Panc1 (cell line): Measurements from ENCODE around the gene ATP13A2. TPM values are rescaled to one million over a fixed set of nuclear protein-coding genes. Genes with fewer than 3 reads are reported as not detected.

ENCODE experiments used
- ATAC-seq: fragments of 200-7000 bp; cut with Tn5 transposase; 2 replicates; pipeline ENCODE4 v1.9.1; 2020; ENCODE audit warnings: mild to moderate bottlenecking, moderate library complexity
- BruUV-seq: library from RNA; stranded (reverse); fragments of 400-500 nt; replicated peaks from 2 replicates; lab custom pipeline; 2021; lab: Mats Ljungman, UMichigan
- CTCF ChIA-PET: fragments of 300-600 bp; sonication (Branson Sonifier 250); formaldehyde crosslinking; loops from one replicate; lab custom pipeline; 2022; ENCODE audit warnings: antibody characterized with exemption; lab: Charles Lee
- POLR2A ChIA-PET: fragments of 300-600 bp; sonication (Branson Sonifier 250); formaldehyde crosslinking; loops from one replicate; lab custom pipeline; 2022; ENCODE audit warnings: antibody characterized with exemption; lab: Charles Lee
- DNase-seq: peaks from one replicate; pipeline ENCODE4 v3.0.0-alpha.2; 2010; ENCODE audit warnings: low read depth, low spot score
- H3K27ac ChIP-seq: 2 replicates; pipeline ENCODE4 v1.5.1; 2011; ENCODE audit warnings: mild to moderate bottlenecking, low read length, inconsistent platforms
- H3K27me3 ChIP-seq: fragments of 200-500 bp; sonication (Bioruptor generic); 2 replicates; pipeline ENCODE4 v1.6.0; 2014; ENCODE audit warnings: low read length, inconsistent platforms; ENCODE audit not compliant: control insufficient read depth, insufficient read depth
- H3K36me3 ChIP-seq: fragments of 200-500 bp; sonication (Bioruptor generic); 2 replicates; pipeline ENCODE4 v1.5.1; 2014; ENCODE audit warnings: inconsistent platforms, mild to moderate bottlenecking, low read length, moderate library complexity; ENCODE audit not compliant: control insufficient read depth, insufficient read depth
- H3K4me1 ChIP-seq: 2 replicates; pipeline ENCODE4 v1.5.1; 2011; ENCODE audit warnings: inconsistent platforms, mild to moderate bottlenecking, low read length, moderate library complexity; ENCODE audit not compliant: control insufficient read depth, insufficient read depth
- H3K4me3 ChIP-seq, 2 experiments: 2 replicates each; pipeline ENCODE4 v1.5.1; 2011 to 2012; ENCODE audit warnings: low read depth in 2 of 2, low read length in 2 of 2, mild to moderate bottlenecking in 2 of 2, inconsistent platforms in 1 of 2, moderate library complexity in 1 of 2
- H3K9me3 ChIP-seq: fragments of 200-500 bp; sonication (Bioruptor generic); 2 replicates; pipeline ENCODE4 v1.5.1; 2014; ENCODE audit warnings: low read depth, mild to moderate bottlenecking, inconsistent platforms, low read length, moderate library complexity; ENCODE audit not compliant: control insufficient read depth, insufficient read depth
- POLR2AphosphoS5 ChIP-seq: IDR thresholded peaks from 2 replicates; pipeline ENCODE4 v1.6.1; 2012; ENCODE audit warnings: mild to moderate bottlenecking, low read depth, low read length, moderate library complexity
- SIN3A ChIP-seq: IDR thresholded peaks from 2 replicates; pipeline ENCODE4 v1.6.1; 2012; ENCODE audit warnings: low read depth, mild to moderate bottlenecking, low read length, moderate library complexity, borderline replicate concordance; ENCODE audit not compliant: insufficient read depth
- TCF7L2 ChIP-seq: IDR thresholded peaks from 2 replicates; pipeline ENCODE4 v1.6.1; 2011; ENCODE audit warnings: mild to moderate bottlenecking, low read depth, low read length, inconsistent platforms
- in situ Hi-C: cut with HindIII; loops from 2 replicates; pipeline ENCODE4 v1.10.0; 2016; ENCODE audit warnings: low sequenced_read_pairs, low pct_unique_long_range_greater_than_20kb
- intact Hi-C: fragments of 100-400 bp; cut with micrococcal nuclease; formaldehyde crosslinking; loops from one replicate; pipeline ENCODE4 v1.10.0; 2022; ENCODE audit not compliant: unreplicated experiment
- total RNA-seq: library from RNA; stranded (reverse); gene quantifications from one replicate; pipeline ENCODE4 v1.2.1, GENCODE V29; 2021; ENCODE audit not compliant: unreplicated experiment
- TF ChIP-seq, protein P1 (sequence below): fragments of 450-650 bp; IDR thresholded peaks from 2 replicates; pipeline ENCODE4 v1.5.1; 2017; ENCODE audit warnings: mild to moderate bottlenecking
- TF ChIP-seq, protein P2 (sequence below), 2 experiments: IDR thresholded peaks; 2 replicates each; pipeline ENCODE4 v1.6.1; 2011 to 2012; ENCODE audit warnings: low read depth in 2 of 2, control low read depth in 1 of 2, low read length in 1 of 2, mild to moderate bottlenecking in 1 of 2, moderate library complexity in 1 of 2; ENCODE audit not compliant: insufficient read depth in 1 of 2

The ATP13A2 gene
- total RNA-seq, 1 experiment from 2014 or later, result 49.9 TPM

DNA sequence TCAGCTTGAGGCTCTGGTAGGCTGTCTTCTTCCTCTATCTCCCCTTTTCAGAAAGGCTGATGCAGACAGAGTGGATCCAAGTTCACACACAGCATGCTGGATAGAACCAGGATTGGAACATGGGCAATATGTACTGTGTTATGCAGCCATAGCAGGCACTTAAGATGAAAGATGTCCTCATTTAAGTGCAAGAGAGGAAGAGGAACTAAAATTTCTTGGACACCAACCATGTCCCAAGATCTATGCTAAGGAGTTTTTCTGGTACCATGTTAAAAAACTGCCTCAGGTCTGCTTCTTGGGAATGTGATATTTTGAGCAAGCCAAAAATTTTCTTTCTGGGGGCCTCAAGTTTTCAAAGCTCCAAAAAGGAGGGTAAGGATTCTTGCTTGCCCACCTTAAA is 40.9 kb upstream of the ATP13A2 start:
- ChIA-PET POLR2A (no interaction called here), CTCF (no interaction called here)
- Histone ChIP-seq H3K9me3 (no peaks in the 10 kb centered on the region), H3K4me3 (peak overlapping the region; percentile 91 to 100), H3K4me1 (peaks cover 12% of the 10 kb centered on the region), H3K36me3 (peaks cover 18% of the 10 kb centered on the region), H3K27ac (peak overlapping the region; percentile 93), H3K27me3 (no peaks in the 10 kb centered on the region)
- no TSS peak for BruUV-seq
- in situ Hi-C loops (no loop called here), intact Hi-C loops (no loop called here)
- DNase-seq (no peak), ATAC-seq (no peak)
- TF ChIP-seq POLR2AphosphoS5 (no peak), SIN3A (no peak), TCF7L2 (no peak)
- TF ChIP-seq, protein P1, sequence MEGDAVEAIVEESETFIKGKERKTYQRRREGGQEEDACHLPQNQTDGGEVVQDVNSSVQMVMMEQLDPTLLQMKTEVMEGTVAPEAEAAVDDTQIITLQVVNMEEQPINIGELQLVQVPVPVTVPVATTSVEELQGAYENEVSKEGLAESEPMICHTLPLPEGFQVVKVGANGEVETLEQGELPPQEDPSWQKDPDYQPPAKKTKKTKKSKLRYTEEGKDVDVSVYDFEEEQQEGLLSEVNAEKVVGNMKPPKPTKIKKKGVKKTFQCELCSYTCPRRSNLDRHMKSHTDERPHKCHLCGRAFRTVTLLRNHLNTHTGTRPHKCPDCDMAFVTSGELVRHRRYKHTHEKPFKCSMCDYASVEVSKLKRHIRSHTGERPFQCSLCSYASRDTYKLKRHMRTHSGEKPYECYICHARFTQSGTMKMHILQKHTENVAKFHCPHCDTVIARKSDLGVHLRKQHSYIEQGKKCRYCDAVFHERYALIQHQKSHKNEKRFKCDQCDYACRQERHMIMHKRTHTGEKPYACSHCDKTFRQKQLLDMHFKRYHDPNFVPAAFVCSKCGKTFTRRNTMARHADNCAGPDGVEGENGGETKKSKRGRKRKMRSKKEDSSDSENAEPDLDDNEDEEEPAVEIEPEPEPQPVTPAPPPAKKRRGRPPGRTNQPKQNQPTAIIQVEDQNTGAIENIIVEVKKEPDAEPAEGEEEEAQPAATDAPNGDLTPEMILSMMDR, result no peak
- TF ChIP-seq, protein P2, sequence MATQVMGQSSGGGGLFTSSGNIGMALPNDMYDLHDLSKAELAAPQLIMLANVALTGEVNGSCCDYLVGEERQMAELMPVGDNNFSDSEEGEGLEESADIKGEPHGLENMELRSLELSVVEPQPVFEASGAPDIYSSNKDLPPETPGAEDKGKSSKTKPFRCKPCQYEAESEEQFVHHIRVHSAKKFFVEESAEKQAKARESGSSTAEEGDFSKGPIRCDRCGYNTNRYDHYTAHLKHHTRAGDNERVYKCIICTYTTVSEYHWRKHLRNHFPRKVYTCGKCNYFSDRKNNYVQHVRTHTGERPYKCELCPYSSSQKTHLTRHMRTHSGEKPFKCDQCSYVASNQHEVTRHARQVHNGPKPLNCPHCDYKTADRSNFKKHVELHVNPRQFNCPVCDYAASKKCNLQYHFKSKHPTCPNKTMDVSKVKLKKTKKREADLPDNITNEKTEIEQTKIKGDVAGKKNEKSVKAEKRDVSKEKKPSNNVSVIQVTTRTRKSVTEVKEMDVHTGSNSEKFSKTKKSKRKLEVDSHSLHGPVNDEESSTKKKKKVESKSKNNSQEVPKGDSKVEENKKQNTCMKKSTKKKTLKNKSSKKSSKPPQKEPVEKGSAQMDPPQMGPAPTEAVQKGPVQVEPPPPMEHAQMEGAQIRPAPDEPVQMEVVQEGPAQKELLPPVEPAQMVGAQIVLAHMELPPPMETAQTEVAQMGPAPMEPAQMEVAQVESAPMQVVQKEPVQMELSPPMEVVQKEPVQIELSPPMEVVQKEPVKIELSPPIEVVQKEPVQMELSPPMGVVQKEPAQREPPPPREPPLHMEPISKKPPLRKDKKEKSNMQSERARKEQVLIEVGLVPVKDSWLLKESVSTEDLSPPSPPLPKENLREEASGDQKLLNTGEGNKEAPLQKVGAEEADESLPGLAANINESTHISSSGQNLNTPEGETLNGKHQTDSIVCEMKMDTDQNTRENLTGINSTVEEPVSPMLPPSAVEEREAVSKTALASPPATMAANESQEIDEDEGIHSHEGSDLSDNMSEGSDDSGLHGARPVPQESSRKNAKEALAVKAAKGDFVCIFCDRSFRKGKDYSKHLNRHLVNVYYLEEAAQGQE (IDR thresholded peaks at IDR 0.05; ENCODE audit: insufficient read depth in 1 of 2, low read depth in 2 of 2, low read length in 1 of 2), result no peak

DNA sequence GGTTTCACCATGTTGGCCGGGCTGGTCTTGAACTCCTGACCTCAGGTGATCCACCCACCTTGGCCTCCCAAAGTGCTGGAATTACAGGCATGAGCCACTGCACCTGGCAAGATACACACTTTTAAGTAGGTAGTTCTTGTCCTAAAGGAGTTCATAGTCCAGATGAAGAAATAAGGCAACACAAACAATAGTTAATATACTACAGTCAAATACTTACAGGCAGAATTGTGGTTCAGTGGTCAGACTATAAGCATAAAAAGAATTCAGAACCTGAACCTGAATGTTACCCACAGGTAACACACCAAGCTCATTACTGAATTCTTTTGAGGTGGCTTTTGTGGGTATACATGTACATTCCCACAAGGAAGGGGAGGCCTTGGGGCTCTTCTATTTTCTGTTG is 40.3 kb upstream of the ATP13A2 start:
- no TSS peak for BruUV-seq
- ChIA-PET POLR2A (no interaction called here), CTCF (no interaction called here)
- in situ Hi-C loops (no loop called here), intact Hi-C loops (no loop called here)
- TF ChIP-seq TCF7L2, result no peak
- TF ChIP-seq, protein P2 (IDR thresholded peaks at IDR 0.05; ENCODE audit: insufficient read depth in 1 of 2, low read depth in 2 of 2, low read length in 1 of 2), result no peak
- DNase-seq (no peak), ATAC-seq (no peak)
- peak overlapping the region in 1 of 2 experiments; percentile 100; a peak in 1 of 4 replicates for H3K4me3 ChIP-seq
- H3K36me3 ChIP-seq, result peaks cover 18% of the 10 kb centered on the region
- peaks cover 12% of the 10 kb centered on the region for H3K4me1 ChIP-seq
- no peaks in the 10 kb centered on the region for H3K27me3 ChIP-seq
- H3K27ac ChIP-seq, result no peak overlapping the region
- H3K9me3 ChIP-seq, result no peaks in the 10 kb centered on the region
